Fibroblast of skin of scalp (primary cell): ENCODE results near the gene PITPNC1.
"Not testable (repeated sequence)": the region's sequence is repeated elsewhere in the genome, so short reads cannot be mapped to it uniquely, and the experiment has no call there.

Experiments
- DNase-seq: peaks from one replicate; pipeline ENCODE4 v3.0.0-alpha.2; 2013

Gene PITPNC1

GRCh38 chr17:67369676-67370075, 7.4 kb upstream of the PITPNC1 start:
- DNase-seq: no peak

DNA sequence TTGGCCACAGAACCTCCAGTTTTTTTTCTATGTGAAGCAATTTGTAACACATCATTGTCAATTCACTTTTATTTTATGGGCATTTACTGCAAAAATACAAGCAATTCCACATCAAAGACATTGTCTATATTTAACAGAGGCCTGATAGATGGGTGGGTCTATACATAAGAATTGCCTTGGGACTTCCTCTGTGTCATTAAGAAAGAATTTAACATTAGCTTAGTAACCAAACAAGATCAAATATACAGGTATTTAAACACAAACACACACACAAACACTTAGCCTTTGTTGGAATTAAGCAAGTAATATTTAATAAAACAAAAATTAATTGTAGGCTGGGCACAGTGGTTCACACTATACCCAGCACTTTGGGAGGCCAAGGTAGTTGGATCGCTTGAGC, 4.3 kb upstream of the PITPNC1 start:
- DNase-seq: no peak

GRCh38 chr17:67374329-67375053, 2.6 kb upstream of the PITPNC1 start:
- DNase-seq: peak; percentile 79

- DNase-seq: no peak
These were observed 2.0 kb upstream of the PITPNC1 start for GRCh38 chr17:67375054-67375427.

GRCh38 chr17:67375716-67376115, 1.4 kb upstream of the PITPNC1 start:
- DNase-seq: no peak

DNA sequence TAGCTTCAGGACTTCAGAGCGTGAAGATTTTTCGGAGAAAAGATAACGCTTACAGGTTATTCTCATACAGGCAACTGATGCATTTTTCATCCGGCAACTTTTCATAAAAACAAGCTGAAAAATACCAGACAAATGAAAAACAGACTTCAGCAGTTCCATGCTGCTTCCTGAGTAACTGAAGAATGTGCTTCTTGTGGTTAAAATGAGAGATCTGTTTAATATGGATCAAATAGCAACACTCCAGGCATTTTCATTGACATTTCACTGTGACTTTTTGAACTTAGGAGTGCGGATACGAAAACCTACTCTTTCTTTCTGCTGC, 705 bp upstream of the PITPNC1 start:
- DNase-seq: peak; percentile 83

GRCh38 chr17:67377488-67378453, 690 bp downstream of the PITPNC1 start:
- peak; percentile 31 for DNase-seq

DNA sequence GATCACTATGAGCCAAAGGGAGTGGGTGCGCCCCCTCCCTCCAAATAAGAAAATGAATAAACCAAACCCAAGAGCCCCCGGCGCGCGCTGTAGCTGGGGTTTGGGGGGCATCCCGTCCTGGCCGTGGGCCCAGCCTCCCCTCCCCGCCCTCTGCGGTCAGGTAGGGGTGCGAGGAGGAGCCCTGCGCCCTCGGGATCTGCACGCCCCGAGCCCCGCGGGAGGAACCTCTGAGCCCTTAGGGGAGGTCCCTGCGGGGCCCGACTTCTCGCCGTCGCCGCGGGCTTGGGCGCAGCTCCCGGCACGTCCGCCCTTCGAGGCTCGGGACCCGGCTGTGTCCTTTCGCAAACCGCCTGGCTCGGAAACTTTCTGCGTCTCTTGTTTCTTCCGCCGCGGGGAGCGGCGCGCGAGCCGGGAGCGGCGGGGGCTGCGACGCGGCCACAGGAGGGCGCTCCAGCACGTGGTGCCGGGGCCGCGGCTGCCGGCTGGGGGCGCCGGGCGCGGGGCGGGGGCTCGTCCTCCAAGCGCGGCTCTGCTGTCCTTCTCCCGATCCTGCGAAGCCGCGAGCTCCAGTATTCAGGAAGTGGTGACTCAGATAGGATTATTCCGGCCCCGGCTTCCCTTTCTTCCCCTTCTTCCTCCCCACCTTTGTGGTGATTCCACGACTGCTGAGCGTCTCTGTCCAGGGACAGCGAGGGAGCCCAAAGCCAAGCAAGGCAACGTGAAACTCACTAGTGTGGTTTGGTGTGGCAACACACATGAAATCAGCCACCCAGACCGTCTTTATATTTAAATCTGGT, 1.6 kb downstream of the PITPNC1 start:
- DNase-seq: peak; percentile 76

DNA sequence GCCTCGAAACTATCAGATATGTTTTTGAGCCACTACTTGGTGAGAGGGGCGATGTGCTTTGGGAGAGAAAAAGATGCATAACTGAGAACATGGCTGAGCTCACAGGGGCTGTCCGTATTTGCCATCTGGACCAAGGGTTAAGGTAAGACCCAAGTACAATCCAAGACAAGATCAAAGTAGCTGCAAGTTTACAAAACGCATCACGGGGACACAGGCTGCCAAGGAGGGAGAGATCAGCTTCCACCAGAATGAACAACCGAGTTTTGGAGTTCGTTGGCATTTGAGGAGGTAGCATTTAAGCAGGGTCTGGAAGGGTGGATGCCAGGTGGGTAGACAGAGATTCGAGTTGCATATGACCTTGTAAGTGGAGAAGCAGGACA, 2.2 kb downstream of the PITPNC1 start:
- DNase-seq: no peak

- no peak for DNase-seq
These were observed 4.8 kb downstream of the PITPNC1 start for GRCh38 chr17:67381929-67382257.

GRCh38 chr17:67385122-67385988, 8.3 kb downstream of the PITPNC1 start:
- DNase-seq: no peak

DNA sequence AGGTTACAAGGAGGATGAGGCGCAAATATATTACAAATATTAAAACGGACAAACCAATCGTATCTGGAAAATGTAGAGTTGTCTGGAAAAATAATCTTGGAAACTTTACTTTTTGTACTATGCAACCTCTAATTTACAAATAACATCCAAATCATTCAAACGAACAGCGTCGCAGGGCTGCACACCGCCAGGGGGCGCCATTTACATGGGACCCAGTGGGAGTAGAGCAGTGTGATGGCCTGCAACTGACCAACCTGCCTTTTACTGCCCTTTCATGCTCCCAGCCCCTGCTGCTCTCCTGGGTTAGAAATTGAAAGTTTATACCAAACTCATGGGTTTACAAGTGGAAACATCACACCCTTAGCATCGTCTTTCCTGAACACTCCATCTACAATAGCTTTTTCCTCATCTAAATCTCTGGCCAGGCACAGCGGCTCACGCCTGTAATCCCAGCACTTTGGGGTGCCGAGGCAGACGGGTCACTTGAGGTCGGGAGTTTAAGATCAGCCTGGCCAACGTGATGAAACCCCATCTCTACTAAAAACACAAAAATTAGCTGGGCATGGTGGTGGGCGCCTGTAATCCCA, 10.0 kb downstream of the PITPNC1 start:
- DNase-seq: peak; percentile 42

- DNase-seq: not testable (repeated sequence)
These were observed 11.5 kb downstream of the PITPNC1 start for GRCh38 chr17:67388536-67388935.

- DNase-seq: no peak
These were observed 11.9 kb downstream of the PITPNC1 start for GRCh38 chr17:67388986-67389385.

- no peak for DNase-seq
These were observed 13.0 kb downstream of the PITPNC1 start for GRCh38 chr17:67390006-67390645.

DNA sequence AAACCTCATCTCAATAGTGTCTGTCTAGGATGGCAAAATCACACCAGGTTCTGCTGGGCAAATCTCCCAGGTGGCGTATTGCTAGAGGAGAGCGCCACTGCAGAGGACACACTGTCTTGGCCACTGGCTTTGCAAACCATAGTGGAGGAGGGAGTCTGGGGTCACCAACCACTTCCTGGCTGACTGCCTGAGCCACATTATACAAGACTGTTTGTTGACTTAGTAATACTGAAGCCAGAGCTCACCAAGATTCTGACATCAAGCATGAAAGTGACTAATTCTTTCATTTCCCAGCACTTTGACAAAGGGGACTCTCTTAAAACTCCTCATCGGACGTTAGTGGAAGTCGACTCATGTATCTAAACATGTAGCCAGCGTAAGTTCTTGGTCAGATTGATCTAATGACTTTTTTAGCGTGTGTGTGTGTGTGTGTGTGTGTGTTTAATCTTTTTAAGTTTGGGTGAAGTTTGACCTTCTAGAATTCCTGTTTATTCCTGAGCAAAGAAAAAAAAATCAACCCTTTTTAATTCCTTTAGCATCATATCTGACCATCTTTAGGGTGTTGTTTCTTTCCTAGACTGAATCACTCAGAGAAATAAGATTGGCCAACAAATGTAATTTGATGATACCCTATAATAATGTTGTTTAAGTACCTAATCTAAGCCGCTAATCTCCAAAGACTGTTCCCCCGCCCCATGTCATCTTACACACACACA, 13.7 kb downstream of the PITPNC1 start:
- peak; percentile 85 for DNase-seq

- DNase-seq: no peak
These were observed 15.0 kb downstream of the PITPNC1 start for GRCh38 chr17:67392111-67392510.

GRCh38 chr17:67393809-67394397, 16.8 kb downstream of the PITPNC1 start:
- no peak for DNase-seq

DNA sequence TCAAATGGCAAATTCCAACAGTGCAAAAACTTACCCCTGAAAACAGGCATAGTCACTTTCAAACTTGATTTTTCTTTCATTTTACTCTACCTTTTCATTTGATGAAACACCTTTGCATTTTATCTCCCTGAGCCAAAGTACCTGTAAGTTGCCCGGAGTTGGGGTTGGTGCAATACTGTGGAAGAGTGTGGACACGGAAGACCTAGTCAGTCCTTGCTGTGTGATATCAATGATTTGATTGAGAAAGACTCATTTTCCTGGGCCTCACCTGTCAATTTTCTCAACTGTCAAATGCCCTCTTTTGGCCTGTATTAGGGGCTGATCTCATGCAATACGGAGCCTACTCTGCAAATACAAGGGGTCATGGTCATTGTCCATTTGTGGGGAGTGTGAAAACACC, 22.6 kb downstream of the PITPNC1 start:
- no peak for DNase-seq

DNA sequence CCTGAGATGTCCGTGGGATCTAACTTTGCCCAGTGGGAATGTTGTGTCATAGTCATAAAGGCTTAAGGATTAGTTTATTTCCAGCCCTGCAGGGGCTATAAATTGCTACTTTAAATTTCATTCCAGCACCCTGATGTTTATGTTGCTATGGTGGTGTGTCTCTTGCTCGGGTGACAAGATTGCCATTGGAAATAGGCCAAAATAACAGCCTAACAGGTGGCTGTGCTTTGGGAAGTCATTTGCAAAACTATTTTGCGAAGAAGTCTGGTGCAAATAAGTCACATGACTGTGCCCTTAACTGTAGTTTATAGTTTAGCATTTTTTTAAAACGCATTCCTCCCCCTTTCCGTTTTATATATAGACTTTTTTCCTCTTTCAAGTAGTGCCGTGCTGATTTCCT, 23.1 kb downstream of the PITPNC1 start:
- no peak for DNase-seq
